HEK293 (cell line): ENCODE measurements around the gene NAT16.

ENCODE experiments used
- GFI1B ChIP-seq: fragments of 450-650 bp; formaldehyde crosslinking; IDR thresholded peaks from 2 replicates; pipeline ENCODE4 v1.5.1; 2016; ENCODE audit warnings: missing biosample characterization, missing genetic modification characterization
- GLIS1 ChIP-seq: fragments of 450-650 bp; formaldehyde crosslinking; IDR thresholded peaks from 2 replicates; pipeline ENCODE4 v1.5.1; 2016; ENCODE audit warnings: missing biosample characterization, missing genetic modification characterization
- KLF1 ChIP-seq: fragments of 450-650 bp; formaldehyde crosslinking; IDR thresholded peaks from 2 replicates; pipeline ENCODE4 v1.5.1; 2016; ENCODE audit warnings: missing biosample characterization, missing genetic modification characterization
- KLF10 ChIP-seq: fragments of 450-650 bp; IDR thresholded peaks from 2 replicates; pipeline ENCODE4 v1.5.1; 2018; ENCODE audit warnings: missing biosample characterization, mild to moderate bottlenecking, missing genetic modification characterization
- KLF8 ChIP-seq: fragments of 450-650 bp; formaldehyde crosslinking; IDR thresholded peaks from 2 replicates; pipeline ENCODE4 v1.5.1; 2016; ENCODE audit warnings: missing biosample characterization, missing genetic modification characterization
- KLF9 ChIP-seq: fragments of 450-650 bp; formaldehyde crosslinking; IDR thresholded peaks from 2 replicates; pipeline ENCODE4 v1.5.1; 2016; ENCODE audit warnings: missing biosample characterization, missing genetic modification characterization, low read depth
- MZF1 ChIP-seq: fragments of 450-650 bp; formaldehyde crosslinking; IDR thresholded peaks from 2 replicates; pipeline ENCODE4 v1.5.1; 2017; ENCODE audit warnings: missing biosample characterization, missing genetic modification characterization, borderline replicate concordance
- PRDM1 ChIP-seq: fragments of 450-650 bp; formaldehyde crosslinking; IDR thresholded peaks from 2 replicates; pipeline ENCODE4; 2016; ENCODE audit warnings: missing biosample characterization, missing genetic modification characterization
- ZBTB17 ChIP-seq: fragments of 450-650 bp; formaldehyde crosslinking; IDR thresholded peaks from 2 replicates; pipeline ENCODE4 v1.5.1; 2016; ENCODE audit warnings: missing biosample characterization, missing genetic modification characterization
- ZFHX2 ChIP-seq: fragments of 450-650 bp; formaldehyde crosslinking; conservative IDR thresholded peaks from 2 replicates; pipeline ENCODE4 v1.5.1; 2016; ENCODE audit warnings: missing biosample characterization, missing genetic modification characterization
- ZFP3 ChIP-seq: fragments of 450-650 bp; formaldehyde crosslinking; IDR thresholded peaks from 2 replicates; pipeline ENCODE4 v1.5.1; 2016; ENCODE audit warnings: low read depth, missing biosample characterization, missing genetic modification characterization
- ZNF174 ChIP-seq: fragments of 450-650 bp; formaldehyde crosslinking; IDR thresholded peaks from 2 replicates; pipeline ENCODE4 v1.5.0; 2017; ENCODE audit warnings: missing biosample characterization, mild to moderate bottlenecking, missing genetic modification characterization
- ZNF2 ChIP-seq: fragments of 450-650 bp; formaldehyde crosslinking; IDR thresholded peaks from 2 replicates; pipeline ENCODE4 v1.5.1; 2016; ENCODE audit warnings: missing biosample characterization, missing genetic modification characterization
- ZNF266 ChIP-seq: fragments of 450-650 bp; formaldehyde crosslinking; IDR thresholded peaks from 2 replicates; pipeline ENCODE4 v1.5.1; 2016; ENCODE audit warnings: missing biosample characterization, missing genetic modification characterization, low read depth
- ZNF335 ChIP-seq: fragments of 450-650 bp; formaldehyde crosslinking; conservative IDR thresholded peaks from 2 replicates; pipeline ENCODE4 v1.5.1; 2016; ENCODE audit warnings: missing biosample characterization, missing genetic modification characterization
- ZNF341 ChIP-seq: fragments of 450-650 bp; formaldehyde crosslinking; IDR thresholded peaks from 2 replicates; pipeline ENCODE4; 2016; ENCODE audit warnings: low read depth, missing biosample characterization, missing genetic modification characterization
- ZNF433 ChIP-seq: fragments of 450-650 bp; formaldehyde crosslinking; IDR thresholded peaks from 2 replicates; pipeline ENCODE4 v1.5.1; 2016; ENCODE audit warnings: missing biosample characterization, missing genetic modification characterization, low read depth
- ZNF521 ChIP-seq: fragments of 450-650 bp; formaldehyde crosslinking; IDR thresholded peaks from 2 replicates; pipeline ENCODE4 v1.5.1; 2017; ENCODE audit warnings: missing biosample characterization, mild to moderate bottlenecking, missing genetic modification characterization
- ZNF561 ChIP-seq: fragments of 450-650 bp; IDR thresholded peaks from 2 replicates; pipeline ENCODE4 v1.5.1; 2018; ENCODE audit warnings: missing biosample characterization, missing genetic modification characterization, borderline replicate concordance
- ZNF596 ChIP-seq: fragments of 450-650 bp; IDR thresholded peaks from 2 replicates; pipeline ENCODE4 v1.5.0; 2018; ENCODE audit warnings: missing biosample characterization, mild to moderate bottlenecking, missing genetic modification characterization, moderate library complexity
- ZNF600 ChIP-seq: fragments of 450-650 bp; formaldehyde crosslinking; IDR thresholded peaks from 2 replicates; pipeline ENCODE4 v1.5.1; 2016; ENCODE audit warnings: missing biosample characterization, missing genetic modification characterization
- ZNF621 ChIP-seq: fragments of 450-650 bp; formaldehyde crosslinking; IDR thresholded peaks from 2 replicates; pipeline ENCODE4 v1.5.1; 2017; ENCODE audit warnings: missing biosample characterization, missing genetic modification characterization
- ZNF76 ChIP-seq: fragments of 450-650 bp; formaldehyde crosslinking; IDR thresholded peaks from 2 replicates; pipeline ENCODE4; 2016; ENCODE audit warnings: low read depth, missing biosample characterization, missing genetic modification characterization, borderline replicate concordance
- ZNF768 ChIP-seq: fragments of 450-650 bp; formaldehyde crosslinking; IDR thresholded peaks from 2 replicates; pipeline ENCODE4 v1.5.1; 2018; ENCODE audit warnings: missing biosample characterization, mild to moderate bottlenecking, missing genetic modification characterization
- ZNF777 ChIP-seq: fragments of 450-650 bp; formaldehyde crosslinking; IDR thresholded peaks from 2 replicates; pipeline ENCODE4 v1.5.1; 2017; ENCODE audit warnings: missing biosample characterization, missing genetic modification characterization, borderline replicate concordance
- ZNF792 ChIP-seq: fragments of 450-650 bp; formaldehyde crosslinking; IDR thresholded peaks from 2 replicates; pipeline ENCODE4 v1.5.1; 2016; ENCODE audit warnings: missing biosample characterization, missing genetic modification characterization
- ZNF837 ChIP-seq: fragments of 450-650 bp; formaldehyde crosslinking; IDR thresholded peaks from 2 replicates; pipeline ENCODE4 v1.5.1; 2016; ENCODE audit warnings: missing biosample characterization, missing genetic modification characterization
- ZSCAN23 ChIP-seq: fragments of 450-650 bp; formaldehyde crosslinking; IDR thresholded peaks from 2 replicates; pipeline ENCODE4 v1.5.1; 2016; ENCODE audit warnings: missing biosample characterization, missing genetic modification characterization
- TF ChIP-seq, protein P1 (sequence below): fragments of 450-650 bp; formaldehyde crosslinking; IDR thresholded peaks from 2 replicates; pipeline ENCODE4 v1.5.1; 2016; ENCODE audit warnings: missing biosample characterization, missing genetic modification characterization
- TF ChIP-seq, protein P2 (sequence below): fragments of 450-650 bp; formaldehyde crosslinking; IDR thresholded peaks from 2 replicates; pipeline ENCODE4 v1.5.1; 2016; ENCODE audit warnings: missing biosample characterization, missing genetic modification characterization
- TF ChIP-seq, protein P3 (sequence below): fragments of 450-650 bp; formaldehyde crosslinking; IDR thresholded peaks from 2 replicates; pipeline ENCODE4 v1.5.1; 2016; ENCODE audit warnings: missing biosample characterization, missing genetic modification characterization
- TF ChIP-seq, protein P4 (sequence below): fragments of 450-650 bp; formaldehyde crosslinking; IDR thresholded peaks from 2 replicates; pipeline ENCODE4 v1.5.1; 2016; ENCODE audit warnings: missing biosample characterization, missing genetic modification characterization

The NAT16 gene

DNA sequence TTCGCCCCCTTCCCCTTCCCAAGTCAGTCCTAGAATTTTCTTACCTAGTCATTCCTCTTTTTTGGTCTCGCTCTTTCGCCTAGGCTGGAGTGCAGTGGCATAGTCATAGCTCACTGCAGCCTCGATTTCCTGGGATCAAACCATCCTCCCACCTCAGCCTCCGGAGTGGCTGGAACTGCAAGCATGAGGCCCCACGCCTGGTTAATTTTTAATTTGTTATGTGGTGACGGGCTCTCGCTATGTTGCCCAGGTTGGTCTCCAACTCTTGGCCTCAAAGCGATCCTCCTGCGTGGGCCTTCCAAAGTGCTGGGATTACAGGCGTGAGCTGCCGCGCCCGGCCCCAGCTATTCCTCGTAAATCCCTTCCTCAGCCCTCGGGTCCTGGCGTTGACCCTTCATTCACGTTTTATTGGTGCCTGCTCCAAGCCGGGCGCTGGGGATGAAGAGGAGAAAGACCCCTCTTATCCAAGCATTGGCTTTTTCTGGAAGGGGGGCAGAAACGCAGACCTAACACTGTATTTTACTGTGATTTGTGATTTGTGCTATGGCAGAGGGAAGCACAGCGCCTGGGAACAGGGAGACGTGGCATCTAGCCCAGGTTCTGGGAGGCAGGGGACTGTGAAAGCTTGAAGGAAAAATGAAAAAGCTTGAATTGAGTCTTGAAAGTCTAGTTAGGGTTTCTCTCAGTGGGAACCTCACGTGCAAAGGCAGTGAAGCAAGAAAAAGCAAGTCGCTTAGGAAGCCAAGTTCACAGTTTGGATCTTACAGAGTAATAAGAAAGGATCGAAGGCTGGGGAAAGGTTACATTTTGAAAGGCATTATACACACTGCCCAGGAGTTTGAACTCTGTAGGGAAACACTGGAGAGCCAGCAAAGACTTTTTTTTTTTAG, 38.4 kb upstream of the NAT16 start (continued):
- no peak for TF ChIP-seq PRDM1 (tag by site-specific recombination)
- 0 out of 2 replicates have a peak, but pooled peaks have one; percentile 43 for TF ChIP-seq ZNF600
- peak; percentile 19; the same call in 1 of the 2 replicates for TF ChIP-seq KLF9 (tag by site-specific recombination)
- no peak for TF ChIP-seq ZNF521 (tag by site-specific recombination)
- TF ChIP-seq KLF10 (tag by site-specific recombination): no peak
- TF ChIP-seq, protein P1, sequence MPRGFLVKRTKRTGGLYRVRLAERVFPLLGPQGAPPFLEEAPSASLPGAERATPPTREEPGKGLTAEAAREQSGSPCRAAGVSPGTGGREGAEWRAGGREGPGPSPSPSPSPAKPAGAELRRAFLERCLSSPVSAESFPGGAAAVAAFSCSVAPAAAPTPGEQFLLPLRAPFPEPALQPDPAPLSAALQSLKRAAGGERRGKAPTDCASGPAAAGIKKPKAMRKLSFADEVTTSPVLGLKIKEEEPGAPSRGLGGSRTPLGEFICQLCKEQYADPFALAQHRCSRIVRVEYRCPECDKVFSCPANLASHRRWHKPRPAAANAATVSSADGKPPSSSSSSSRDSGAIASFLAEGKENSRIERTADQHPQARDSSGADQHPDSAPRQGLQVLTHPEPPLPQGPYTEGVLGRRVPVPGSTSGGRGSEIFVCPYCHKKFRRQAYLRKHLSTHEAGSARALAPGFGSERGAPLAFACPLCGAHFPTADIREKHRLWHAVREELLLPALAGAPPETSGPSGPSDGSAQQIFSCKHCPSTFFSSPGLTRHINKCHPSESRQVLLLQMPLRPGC: no peak
- TF ChIP-seq MZF1: no peak
- no peak for TF ChIP-seq GLIS1 (tag by site-specific recombination)
- no peak for TF ChIP-seq ZNF174 (tag by site-specific recombination)
- no peak for TF ChIP-seq ZNF768 (tag by site-specific recombination)
- no peak for TF ChIP-seq ZNF2 (tag by site-specific recombination)
- no peak for TF ChIP-seq KLF8 (tag by site-specific recombination)
- TF ChIP-seq ZNF341: no peak; the same call in 1 of the 2 replicates
- TF ChIP-seq ZNF266 (tag by site-specific recombination): no peak
- TF ChIP-seq ZSCAN23 (tag by site-specific recombination): no peak
- TF ChIP-seq ZNF792: peak; percentile 68; the same call in 1 of the 2 replicates
- TF ChIP-seq KLF1 (tag by site-specific recombination): no peak
- TF ChIP-seq ZBTB17 (tag by site-specific recombination): peak; percentile 29; the same call in 1 of the 2 replicates
- TF ChIP-seq GFI1B (tag by site-specific recombination): no peak
- no peak for TF ChIP-seq ZFP3 (tag by site-specific recombination)
- TF ChIP-seq ZNF837 (tag by site-specific recombination): no peak
- TF ChIP-seq ZNF561: no peak
- TF ChIP-seq ZNF621 (tag by site-specific recombination): no peak
- TF ChIP-seq, protein P2, sequence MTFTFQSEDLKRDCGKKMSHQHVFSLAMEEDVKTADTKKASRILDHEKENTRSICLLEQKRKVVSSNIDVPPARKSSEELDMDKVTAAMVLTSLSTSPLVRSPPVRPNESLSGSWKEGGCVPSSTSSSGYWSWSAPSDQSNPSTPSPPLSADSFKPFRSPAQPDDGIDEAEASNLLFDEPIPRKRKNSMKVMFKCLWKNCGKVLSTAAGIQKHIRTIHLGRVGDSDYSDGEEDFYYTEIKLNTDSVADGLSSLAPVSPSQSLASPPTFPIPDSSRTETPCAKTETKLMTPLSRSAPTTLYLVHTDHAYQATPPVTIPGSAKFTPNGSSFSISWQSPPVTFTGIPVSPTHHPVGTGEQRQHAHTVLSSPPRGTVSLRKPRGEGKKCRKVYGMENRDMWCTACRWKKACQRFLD (tag by site-specific recombination): no peak
- peak; percentile 99 for TF ChIP-seq ZNF335 (tag by site-specific recombination)
- 0 out of 2 replicates have a peak, but pooled peaks have one; percentile 34 for TF ChIP-seq ZNF777 (tag by site-specific recombination)
- TF ChIP-seq ZNF76 (tag by site-specific recombination): no peak
- TF ChIP-seq ZNF596 (tag by site-specific recombination): no peak
- no peak for TF ChIP-seq ZNF433 (tag by site-specific recombination)
- TF ChIP-seq, protein P3, sequence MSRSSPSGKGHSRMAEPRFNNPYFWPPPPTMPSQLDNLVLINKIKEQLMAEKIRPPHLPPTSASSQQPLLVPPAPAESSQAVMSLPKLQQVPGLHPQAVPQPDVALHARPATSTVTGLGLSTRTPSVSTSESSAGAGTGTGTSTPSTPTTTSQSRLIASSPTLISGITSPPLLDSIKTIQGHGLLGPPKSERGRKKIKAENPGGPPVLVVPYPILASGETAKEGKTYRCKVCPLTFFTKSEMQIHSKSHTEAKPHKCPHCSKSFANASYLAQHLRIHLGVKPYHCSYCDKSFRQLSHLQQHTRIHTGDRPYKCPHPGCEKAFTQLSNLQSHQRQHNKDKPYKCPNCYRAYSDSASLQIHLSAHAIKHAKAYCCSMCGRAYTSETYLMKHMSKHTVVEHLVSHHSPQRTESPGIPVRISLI (tag by site-specific recombination): no peak
- TF ChIP-seq, protein P4, sequence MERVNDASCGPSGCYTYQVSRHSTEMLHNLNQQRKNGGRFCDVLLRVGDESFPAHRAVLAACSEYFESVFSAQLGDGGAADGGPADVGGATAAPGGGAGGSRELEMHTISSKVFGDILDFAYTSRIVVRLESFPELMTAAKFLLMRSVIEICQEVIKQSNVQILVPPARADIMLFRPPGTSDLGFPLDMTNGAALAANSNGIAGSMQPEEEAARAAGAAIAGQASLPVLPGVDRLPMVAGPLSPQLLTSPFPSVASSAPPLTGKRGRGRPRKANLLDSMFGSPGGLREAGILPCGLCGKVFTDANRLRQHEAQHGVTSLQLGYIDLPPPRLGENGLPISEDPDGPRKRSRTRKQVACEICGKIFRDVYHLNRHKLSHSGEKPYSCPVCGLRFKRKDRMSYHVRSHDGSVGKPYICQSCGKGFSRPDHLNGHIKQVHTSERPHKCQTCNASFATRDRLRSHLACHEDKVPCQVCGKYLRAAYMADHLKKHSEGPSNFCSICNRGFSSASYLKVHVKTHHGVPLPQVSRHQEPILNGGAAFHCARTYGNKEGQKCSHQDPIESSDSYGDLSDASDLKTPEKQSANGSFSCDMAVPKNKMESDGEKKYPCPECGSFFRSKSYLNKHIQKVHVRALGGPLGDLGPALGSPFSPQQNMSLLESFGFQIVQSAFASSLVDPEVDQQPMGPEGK: peak; percentile 42
- TF ChIP-seq ZFHX2 (tag by site-specific recombination): peak; percentile 17; the same call in 1 of the 2 replicates
- TF ChIP-seq, all 188 proteins: peak for 12
